Esophagus mucosa (tissue), 1 donor: ENCODE measurements around the gene HMGXB3. TPM values are rescaled to one million over a fixed set of nuclear protein-coding genes. Genes with fewer than 3 reads are reported as not detected.
"Not testable (repeated sequence)": the region's sequence is repeated elsewhere in the genome, so short reads cannot be mapped to it uniquely, and the experiment has no call there.

ENCODE experiments used
- ATAC-seq: fragments of 200-7000 bp; cut with Tn5 transposase; one replicate; pipeline ENCODE4 v1.9.1; 2020
- total RNA-seq: library from RNA; stranded (reverse); gene quantifications from one replicate; pipeline ENCODE4 v1.2.4, GENCODE V29; 2023
- donor health status: DM: yes; HTN: yes; CAD: no.

The HMGXB3 gene
- total RNA-seq, 1 donor from 2014 or later = 13.4 TPM

GRCh38 chr5:150068961-150069645 is 68.6 kb downstream of the HMGXB3 start:
- no peak for ATAC-seq

- no peak for ATAC-seq
Observed at GRCh38 chr5:150069672-150070627, 69.4 kb downstream of the HMGXB3 start.

GRCh38 chr5:150070821-150071220 is 70.3 kb downstream of the HMGXB3 start:
- ATAC-seq = no peak

- no peak for ATAC-seq
Observed at GRCh38 chr5:150073086-150073625, 72.6 kb downstream of the HMGXB3 start.

GRCh38 chr5:150073677-150074076 is 73.1 kb downstream of the HMGXB3 start:
- no peak for ATAC-seq

GRCh38 chr5:150075233-150075632 is 74.7 kb downstream of the HMGXB3 start:
- no peak for ATAC-seq

- ATAC-seq = no peak
Observed at GRCh38 chr5:150075806-150076205, 75.3 kb downstream of the HMGXB3 start.

- ATAC-seq = no peak
Observed at GRCh38 chr5:150077060-150077459, 76.5 kb downstream of the HMGXB3 start.

- no peak for ATAC-seq
Observed at GRCh38 chr5:150077996-150078801, 77.7 kb downstream of the HMGXB3 start.

- ATAC-seq = no peak
Observed at GRCh38 chr5:150078802-150079689, 78.5 kb downstream of the HMGXB3 start.

- no peak for ATAC-seq
Observed at GRCh38 chr5:150079909-150080461, 79.4 kb downstream of the HMGXB3 start.

- no peak for ATAC-seq
Observed at GRCh38 chr5:150080696-150081435, 80.3 kb downstream of the HMGXB3 start.

- ATAC-seq = peak; percentile 18
Observed at GRCh38 chr5:150081541-150082283, 81.2 kb downstream of the HMGXB3 start.

GRCh38 chr5:150082374-150082773 is 81.8 kb downstream of the HMGXB3 start:
- no peak for ATAC-seq

GRCh38 chr5:150082889-150083288 is 82.3 kb downstream of the HMGXB3 start:
- no peak for ATAC-seq

- ATAC-seq = not testable (repeated sequence)
Observed at GRCh38 chr5:150084754-150085153, 84.2 kb downstream of the HMGXB3 start.

GRCh38 chr5:150085191-150085912 is 84.8 kb downstream of the HMGXB3 start:
- ATAC-seq = no peak

GRCh38 chr5:150085950-150086715 is 85.6 kb downstream of the HMGXB3 start, which contains the start of gene CSF1R:
TSS of gene CSF1R (minus strand) at chr5:150086554. CDS start at chr5:150086427, 127 bp downstream.
- ATAC-seq = no peak
